DMS 273 treated with DMSO at 0.1 percent for 48 hours (cell line): ENCODE measurements around the gene FGFR2.

ENCODE experiments used
- DNase-seq: peaks from one replicate; lab custom pipeline; 2025; lab: John Stamatoyannopoulos, UW

FGFR2 gene

GRCh38 chr10:121553511-121554264, 44.6 kb downstream of the FGFR2 start:
- no peak for DNase-seq

- no peak for DNase-seq
Measured at GRCh38 chr10:121552746-121553145, 45.5 kb downstream of the FGFR2 start.

- DNase-seq: no peak
Measured at GRCh38 chr10:121551210-121551885, 46.9 kb downstream of the FGFR2 start.

GRCh38 chr10:121544301-121544869, 53.9 kb downstream of the FGFR2 start:
- DNase-seq: no peak

- no peak for DNase-seq
Measured at GRCh38 chr10:121543545-121543944, 54.7 kb downstream of the FGFR2 start.

GRCh38 chr10:121541450-121542120, 56.7 kb downstream of the FGFR2 start:
- DNase-seq: no peak

GRCh38 chr10:121540732-121541395, 57.4 kb downstream of the FGFR2 start:
- DNase-seq: no peak

- DNase-seq: no peak
Measured at GRCh38 chr10:121539786-121540185, 58.5 kb downstream of the FGFR2 start.

- no peak for DNase-seq
Measured at GRCh38 chr10:121536310-121536913, 61.8 kb downstream of the FGFR2 start.

GRCh38 chr10:121535381-121535780, 62.9 kb downstream of the FGFR2 start:
- no peak for DNase-seq

GRCh38 chr10:121532292-121532864, 65.9 kb downstream of the FGFR2 start:
- DNase-seq: no peak

GRCh38 chr10:121531830-121532178, 66.4 kb downstream of the FGFR2 start:
- DNase-seq: no peak

GRCh38 chr10:121531076-121531829, 67.0 kb downstream of the FGFR2 start:
- DNase-seq: no peak

GRCh38 chr10:121530481-121531075, 67.7 kb downstream of the FGFR2 start:
- no peak for DNase-seq

GRCh38 chr10:121527690-121528089, 70.6 kb downstream of the FGFR2 start:
- no peak for DNase-seq

GRCh38 chr10:121526801-121527221, 71.4 kb downstream of the FGFR2 start:
- DNase-seq: no peak

GRCh38 chr10:121526135-121526790, 72.0 kb downstream of the FGFR2 start:
- DNase-seq: no peak

- no peak for DNase-seq
Measured at GRCh38 chr10:121525251-121526134, 72.8 kb downstream of the FGFR2 start.
